T-cell (primary cell): ENCODE results near the gene SDR9C7. TPM values are rescaled to one million over a fixed set of nuclear protein-coding genes. Genes with fewer than 3 reads are reported as not detected.
"Not testable (repeated sequence)": the region's sequence is repeated elsewhere in the genome, so short reads cannot be mapped to it uniquely, and the experiment has no call there.

Experiments used
- ATAC-seq, 4 experiments: fragments of 200-7000 bp in 3 of 4; fragments of 150-1000 bp in 1 of 4; cut with Tn5 transposase; replicated peaks in 1 of 4; 1 replicate in 3 of 4; 2 replicates in 1 of 4; pipeline ENCODE4 v1.10.0; 2021; ENCODE audit warnings: moderate library complexity in 3 of 4, mild to moderate bottlenecking in 2 of 4, moderate number of reproducible peaks in 1 of 4
- CTCF ChIA-PET, 2 donors: fragments of 300-600 bp; sonication (Branson Sonifier 250); formaldehyde crosslinking; loops; one replicate each; lab custom pipeline; 2022; ENCODE audit warnings: antibody characterized with exemption in 2 of 2; lab: Charles Lee
- POLR2A ChIA-PET, 2 donors: fragments of 300-600 bp; sonication (Branson Sonifier 250); formaldehyde crosslinking; loops; one replicate each; lab custom pipeline; 2022; ENCODE audit warnings: antibody characterized with exemption in 2 of 2; lab: Charles Lee
- DNase-seq, 35 experiments: peaks; one replicate each; pipeline versions ENCODE4 v3.0.0 to v3.0.0-alpha.2; 2013 to 2023
- H3K27ac ChIP-seq: one replicate; pipeline ENCODE4 v1.5.1; 2013; ENCODE audit warnings: low read length
- H3K27me3 ChIP-seq, 2 experiments: replicated peaks in 1 of 2; 1 replicate in 1 of 2; 2 replicates in 1 of 2; pipeline versions ENCODE4 v1.6.1 to v1.7.0; 2013; ENCODE audit warnings: low read length in 1 of 2, mixed read lengths in 1 of 2; ENCODE audit not compliant: control insufficient read depth in 2 of 2, insufficient read depth in 2 of 2; ENCODE audit errors: extremely low read depth in 1 of 2
- H3K36me3 ChIP-seq, 2 donors: 1 replicate in 1 of 2; 2 replicates in 1 of 2; pipeline versions ENCODE4 v1.6.1 to v1.7.0; 2013; ENCODE audit warnings: low read length in 1 of 2; ENCODE audit not compliant: control insufficient read depth in 2 of 2, insufficient read depth in 1 of 2; ENCODE audit errors: extremely low read depth in 1 of 2
- H3K4me1 ChIP-seq, 2 experiments: 1 replicate in 1 of 2; 2 replicates in 1 of 2; pipeline versions ENCODE4 v1.6.1 to v1.7.0; 2013; ENCODE audit warnings: low read length in 2 of 2, mixed read lengths in 1 of 2; ENCODE audit not compliant: insufficient read depth in 2 of 2, control insufficient read depth in 1 of 2; ENCODE audit errors: extremely low read depth in 1 of 2
- H3K4me3 ChIP-seq, 2 donors: 1 replicate in 1 of 2; 2 replicates in 1 of 2; pipeline versions ENCODE4 v1.5.1 to v1.7.0; 2013; ENCODE audit warnings: mild to moderate bottlenecking in 2 of 2, low read length in 1 of 2, moderate library complexity in 1 of 2; ENCODE audit not compliant: control insufficient read depth in 1 of 2; ENCODE audit errors: extremely low read depth in 1 of 2
- H3K9me3 ChIP-seq: 2 replicates; pipeline ENCODE4 v1.7.0; 2013
- H3K27ac Mint-ChIP-seq, 2 donors: one replicate each; pipeline ENCODE4 v1.8.0; 2020 to 2021; ENCODE audit warnings: mild to moderate bottlenecking in 2 of 2, mixed read lengths in 2 of 2
- H3K27me3 Mint-ChIP-seq, 2 donors: one replicate each; pipeline ENCODE4 v1.8.0; 2021 to 2022; ENCODE audit warnings: mixed read lengths in 2 of 2
- H3K36me3 Mint-ChIP-seq: one replicate; pipeline ENCODE4 v1.8.0; 2021; ENCODE audit warnings: mixed read lengths
- H3K4me1 Mint-ChIP-seq, 3 donors: one replicate each; pipeline ENCODE4 v1.8.0; 2020 to 2022; ENCODE audit warnings: mixed read lengths in 3 of 3, mild to moderate bottlenecking in 1 of 3
- H3K4me3 Mint-ChIP-seq, 3 donors: one replicate each; pipeline ENCODE4 v1.8.0; 2020 to 2022; ENCODE audit warnings: mild to moderate bottlenecking in 3 of 3, mixed read lengths in 3 of 3, moderate library complexity in 3 of 3
- H3K9me3 Mint-ChIP-seq, 3 donors: one replicate each; pipeline ENCODE4 v1.8.0; 2020 to 2022; ENCODE audit warnings: mixed read lengths in 3 of 3
- WGBS: methylation state at CpG from one replicate; pipeline ENCODE4 v1.1.5; 2013; ENCODE audit warnings: missing lambda C conversion rate; ENCODE audit not compliant: insufficient coverage; 5-methylcytosine and 5-hydroxymethylcytosine counted together
- total RNA-seq, 35 experiments: library from RNA in 6 of 35; stranded (reverse) in 6 of 35; fragments of 120-200 nt in 1 of 35; gene quantifications; one replicate each; pipeline versions ENCODE4 v1.2.1 to v1.2.4 and lab custom pipeline; 2013 to 2026

SDR9C7 gene
- total RNA-seq (not detected), total RNA-seq (lab: John Stamatoyannopoulos, UW) (0 to 0.18 (median 0) reads per million in 29 experiments)
- not detected for total RNA-seq (2013)

DNA sequence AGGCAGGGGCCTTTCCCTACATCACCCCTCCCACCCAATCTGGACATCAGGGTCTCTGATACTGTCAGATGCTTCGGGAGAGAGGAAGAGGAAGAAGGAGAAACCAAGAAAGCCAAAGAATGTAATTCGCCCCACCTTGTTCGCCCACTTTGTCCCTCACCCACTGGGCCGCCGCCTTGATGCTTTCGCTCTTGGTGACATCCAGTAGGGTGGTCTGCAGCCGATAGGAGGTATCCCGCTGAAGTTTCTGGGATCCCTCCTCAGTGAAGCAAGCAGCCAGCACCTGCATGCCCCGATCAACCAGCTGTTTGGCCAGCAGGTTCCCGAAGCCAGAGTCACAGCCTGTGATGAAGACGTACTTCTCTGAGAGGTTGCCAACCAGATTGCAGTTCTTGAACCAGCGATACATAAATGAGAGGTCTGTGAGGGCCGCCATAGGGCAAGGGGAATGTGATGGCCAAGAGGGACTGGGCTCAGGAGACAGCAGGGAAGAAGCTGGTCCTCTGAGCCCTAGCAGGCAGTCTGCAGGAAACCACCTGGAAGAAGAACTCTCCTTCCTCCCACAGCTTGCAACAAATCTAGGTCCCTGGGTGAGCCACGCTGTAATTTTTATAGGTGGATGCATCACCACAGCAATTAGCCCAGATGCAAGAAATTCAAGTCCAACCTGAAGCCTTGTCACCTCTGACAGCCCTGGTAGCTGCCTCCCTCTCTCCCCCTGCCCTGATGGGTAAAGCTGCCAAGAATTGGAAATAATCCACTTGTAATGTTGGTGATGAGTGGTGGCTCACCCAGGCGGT, at the start of gene SDR9C7:
Gene SDR9C7, minus strand, starts transcription at position 583 of the 800 bp plus-strand sequence. Its CDS starts 147 bp downstream, at position 436.
- no peak for ATAC-seq
- H3K4me3 ChIP-seq = no peak within 1 kb of the TSS
- 91% methylated on average over 9 of the region's 15 CpGs for WGBS

DNA sequence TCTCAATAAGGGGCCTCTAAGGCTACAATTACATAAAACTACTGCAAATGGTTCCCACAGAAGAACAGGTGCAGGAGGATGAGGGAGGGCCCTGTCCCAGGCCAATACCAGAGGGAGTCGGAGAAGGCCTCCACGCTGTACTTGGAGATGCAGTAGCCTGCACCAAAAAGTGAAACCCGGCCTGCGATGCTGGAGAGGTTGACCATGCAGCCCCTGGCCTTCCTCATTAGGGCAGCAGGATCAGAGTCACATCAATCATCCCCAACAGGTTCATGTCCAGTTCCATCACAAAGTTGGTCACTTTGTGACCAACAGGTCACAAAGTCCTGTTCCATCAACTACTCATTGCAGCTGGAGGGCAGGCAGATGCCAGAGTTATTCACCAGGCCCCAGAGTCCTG, 49.2 kb upstream of the SDR9C7 start:
- H3K4me3 ChIP-seq = no peak overlapping the region
- no peaks in the 10 kb centered on the region for H3K9me3 ChIP-seq
- Mint-ChIP-seq H3K27me3 (no peaks in the 10 kb centered on the region), H3K36me3 (peaks cover 7% of the 10 kb centered on the region), H3K4me1 (peaks cover 5 to 8% (median 6%) of the 10 kb centered on the region in 3 donors), H3K9me3 (no peaks in the 10 kb centered on the region), H3K27ac (no peak overlapping the region), H3K4me3 (no peak overlapping the region)
- no peaks in the 10 kb centered on the region for H3K27me3 ChIP-seq
- POLR2A ChIA-PET = no interaction called here
- no peak overlapping the region for H3K27ac ChIP-seq
- 84% methylated on average over 4 of the region's 4 CpGs for WGBS
- H3K36me3 ChIP-seq = no peaks in the 10 kb centered on the region
- DNase-seq (no peak), ATAC-seq (no peak)
- CTCF ChIA-PET = no interaction called here
- peaks cover 0 to 8% of the 10 kb centered on the region in 2 experiments for H3K4me1 ChIP-seq

More for the DNA sequence above, at the start of gene SDR9C7:
- H3K4me1 Mint-ChIP-seq = peaks cover 4 to 11% (median 4%) of the 10 kb centered on the region in 3 donors
- H3K9me3 ChIP-seq = no peaks in the 10 kb centered on the region
- no peaks in the 10 kb centered on the region for H3K36me3 Mint-ChIP-seq
- peaks cover 3 to 7% of the 10 kb centered on the region in 2 donors for H3K27me3 Mint-ChIP-seq
- no peak within 1 kb of the TSS for H3K4me3 Mint-ChIP-seq
- CTCF ChIA-PET = no interaction called here
- H3K9me3 Mint-ChIP-seq = no peaks in the 10 kb centered on the region
- H3K27ac Mint-ChIP-seq = no peak within 1 kb of the TSS
- peaks cover 4 to 5% of the 10 kb centered on the region in 2 experiments for H3K4me1 ChIP-seq
- peaks cover 0 to 18% of the 10 kb centered on the region in 2 experiments for H3K27me3 ChIP-seq
- no peak within 1 kb of the TSS for H3K27ac ChIP-seq
- POLR2A ChIA-PET = no interaction called here
- no peaks in the 10 kb centered on the region for H3K36me3 ChIP-seq
- DNase-seq = no peak

DNA sequence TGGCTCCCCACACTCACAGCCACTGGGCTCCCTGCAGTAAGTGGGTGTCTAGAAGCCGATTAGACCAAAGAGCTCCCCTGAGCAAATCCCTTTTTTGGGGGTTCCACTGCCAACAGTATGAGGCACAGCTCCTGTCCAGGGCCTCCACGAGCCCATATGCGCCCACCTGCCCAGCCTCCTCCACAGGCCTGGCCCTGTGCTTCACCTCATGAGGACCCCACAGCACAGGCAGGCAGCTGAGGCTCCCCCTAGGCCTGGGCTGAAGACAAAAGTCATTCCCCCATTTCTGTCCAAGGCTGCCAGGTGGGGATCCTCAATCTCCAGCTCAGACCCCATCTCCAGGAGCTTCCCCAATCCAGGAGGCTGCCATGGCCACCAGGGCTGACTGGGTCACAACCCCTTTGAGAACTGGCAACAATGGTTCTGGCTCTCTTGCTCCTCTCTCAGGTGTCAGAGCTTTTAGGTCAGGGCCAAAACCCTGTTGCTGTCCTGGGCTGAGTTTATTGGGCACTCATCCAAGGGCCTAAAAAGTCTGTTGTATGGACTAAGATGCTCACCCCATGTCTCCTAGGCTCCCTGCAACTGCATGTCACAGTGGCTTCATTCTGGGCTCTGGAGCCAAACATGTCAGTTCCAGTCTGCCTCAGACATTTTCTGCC, 48.5 kb upstream of the SDR9C7 start:
- POLR2A ChIA-PET, H3K4me3 Mint-ChIP-seq, H3K9me3 Mint-ChIP-seq, H3K36me3 ChIP-seq, ATAC-seq, H3K27ac Mint-ChIP-seq, H3K4me1 ChIP-seq, H3K27ac ChIP-seq, H3K27me3 ChIP-seq, H3K9me3 ChIP-seq, H3K27me3 Mint-ChIP-seq, H3K36me3 Mint-ChIP-seq, DNase-seq, H3K4me1 Mint-ChIP-seq, H3K4me3 ChIP-seq, CTCF ChIA-PET: not testable (repeated sequence)
- 67% methylated on average over 2 of the region's 3 CpGs for whole genome bisulfite sequencing

DNA sequence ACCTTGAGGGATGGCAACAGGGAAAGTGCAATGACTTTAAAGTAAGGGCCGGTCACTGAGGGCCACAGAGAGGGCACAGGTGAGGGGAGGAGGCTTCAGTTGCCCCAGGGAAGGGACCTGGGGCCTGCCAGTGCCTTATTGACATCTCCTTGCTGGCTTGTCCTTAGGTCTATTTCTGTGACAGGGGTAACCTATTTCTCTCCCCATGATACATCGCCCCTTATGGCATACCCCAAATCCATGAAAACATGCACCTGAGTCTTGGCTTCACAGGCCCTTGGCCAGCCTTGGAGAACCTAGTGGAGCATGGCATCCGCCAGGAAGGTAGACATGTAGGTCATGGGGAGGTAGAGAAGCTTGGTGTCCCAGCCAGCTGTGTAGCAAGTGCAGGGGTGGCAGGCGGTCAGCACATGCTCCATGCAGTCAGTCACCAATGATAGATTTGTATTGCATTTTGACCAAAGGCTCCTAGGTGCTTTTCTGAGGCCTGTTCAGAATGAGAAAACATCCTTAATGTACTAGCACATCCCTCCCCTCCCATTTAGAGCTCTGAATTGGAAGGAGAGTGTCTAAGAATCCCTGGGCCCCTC, 46.8 kb upstream of the SDR9C7 start:
- peaks cover 0 to 1% (median 0%) of the 10 kb centered on the region in 3 donors for H3K4me1 Mint-ChIP-seq
- no peaks in the 10 kb centered on the region for H3K27me3 ChIP-seq
- ChIA-PET POLR2A (no interaction called here), CTCF (interaction anchor here in 1 of 2 donors (0.6 kb wide), 1 partner anchor 478 kb away, joined by 3 read pairs; no protein-coding TSS in a partner anchor)
- 90% methylated on average over 2 of the region's 4 CpGs for WGBS
- peaks cover 7% of the 10 kb centered on the region for H3K36me3 Mint-ChIP-seq
- H3K36me3 ChIP-seq = no peaks in the 10 kb centered on the region
- no peak overlapping the region for H3K27ac Mint-ChIP-seq
- H3K4me1 ChIP-seq = no peaks in the 10 kb centered on the region
- H3K9me3 Mint-ChIP-seq = no peaks in the 10 kb centered on the region
- no peak overlapping the region for H3K4me3 ChIP-seq
- DNase-seq (no peak), ATAC-seq (no peak)
- no peaks in the 10 kb centered on the region for H3K27me3 Mint-ChIP-seq
- H3K9me3 ChIP-seq = no peaks in the 10 kb centered on the region
- H3K4me3 Mint-ChIP-seq = no peak overlapping the region
- no peak overlapping the region for H3K27ac ChIP-seq

DNA sequence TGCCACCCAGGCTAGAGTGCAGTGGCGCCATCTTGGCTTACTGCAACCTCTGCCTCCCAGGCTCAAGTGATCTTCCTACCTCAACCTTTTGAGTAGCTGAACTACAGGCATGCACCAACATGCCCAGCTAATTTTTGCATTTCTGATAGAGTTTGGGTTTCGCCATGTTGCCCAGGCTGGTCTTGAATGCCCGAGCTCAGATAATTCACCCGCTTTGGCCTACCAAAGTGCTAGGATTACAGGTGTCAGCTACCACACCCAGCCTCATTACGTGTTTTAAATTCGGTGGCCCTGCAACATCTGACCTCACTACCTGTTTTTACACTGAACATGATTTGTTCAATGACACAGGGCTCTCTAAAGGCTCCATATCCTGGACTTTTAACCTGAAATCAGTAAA, 46.1 kb upstream of the SDR9C7 start:
- H3K9me3 ChIP-seq = no peaks in the 10 kb centered on the region
- Mint-ChIP-seq H3K4me1 (no peaks in the 10 kb centered on the region), H3K4me3 (no peak overlapping the region), H3K27ac (no peak overlapping the region), H3K27me3 (no peaks in the 10 kb centered on the region), H3K36me3 (peaks cover 7% of the 10 kb centered on the region), H3K9me3 (no peaks in the 10 kb centered on the region)
- H3K27me3 ChIP-seq = no peaks in the 10 kb centered on the region
- H3K4me1 ChIP-seq = no peaks in the 10 kb centered on the region
- no peak overlapping the region for H3K27ac ChIP-seq
- ChIA-PET POLR2A (no interaction called here), CTCF (no interaction called here)
- DNase-seq (no peak), ATAC-seq (no peak)
- H3K36me3 ChIP-seq = no peaks in the 10 kb centered on the region
- H3K4me3 ChIP-seq = no peak overlapping the region
- WGBS = 98% methylated on average over 5 of the region's 6 CpGs

DNA sequence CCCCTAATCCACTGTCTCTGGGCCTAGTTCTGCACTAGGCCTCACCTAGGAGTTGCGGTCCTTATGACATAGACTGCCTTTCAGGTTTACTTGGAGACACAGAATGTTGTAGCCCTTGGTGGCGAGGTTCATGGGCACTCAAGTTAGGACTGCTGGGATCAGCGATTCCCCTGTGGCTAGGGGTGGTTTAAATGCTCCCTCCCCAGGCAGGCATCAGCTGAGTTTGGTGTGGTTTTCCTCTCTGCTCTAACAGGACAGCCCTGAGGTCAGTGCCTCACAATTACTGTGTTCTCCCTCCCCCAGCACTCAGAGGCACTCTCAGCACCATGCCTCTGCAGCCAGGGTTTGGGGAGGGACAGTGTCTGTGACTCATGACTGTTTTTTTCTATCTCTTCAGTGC, 45.4 kb upstream of the SDR9C7 start:
- Mint-ChIP-seq H3K9me3 (no peaks in the 10 kb centered on the region), H3K27ac (no peak overlapping the region), H3K4me1 (no peaks in the 10 kb centered on the region), H3K36me3 (peaks cover 7% of the 10 kb centered on the region), H3K4me3 (no peak overlapping the region), H3K27me3 (no peaks in the 10 kb centered on the region)
- ATAC-seq = no peak
- no peak overlapping the region for H3K4me3 ChIP-seq
- ChIA-PET CTCF (no interaction called here), POLR2A (no interaction called here)
- no peaks in the 10 kb centered on the region for H3K4me1 ChIP-seq
- DNase-seq = no peak
- no peaks in the 10 kb centered on the region for H3K27me3 ChIP-seq
- no peaks in the 10 kb centered on the region for H3K36me3 ChIP-seq
- H3K9me3 ChIP-seq = no peaks in the 10 kb centered on the region
- no peak overlapping the region for H3K27ac ChIP-seq
- WGBS = 89% methylated on average over 1 of the region's 3 CpGs
